Measurements from ENCODE around the gene RB1.
"Not testable (repeated sequence)": the region's sequence is repeated elsewhere in the genome, so short reads cannot be mapped to it uniquely, and the experiment has no call there.

Gene RB1

GRCh38 chr13:48299591-48299990 lies 4.0 kb upstream of the RB1 start:
- DNase-seq, result no peak

GRCh38 chr13:48302871-48303358 lies 636 bp upstream of the RB1 start:
- peak; percentile 28 for DNase-seq

DNA sequence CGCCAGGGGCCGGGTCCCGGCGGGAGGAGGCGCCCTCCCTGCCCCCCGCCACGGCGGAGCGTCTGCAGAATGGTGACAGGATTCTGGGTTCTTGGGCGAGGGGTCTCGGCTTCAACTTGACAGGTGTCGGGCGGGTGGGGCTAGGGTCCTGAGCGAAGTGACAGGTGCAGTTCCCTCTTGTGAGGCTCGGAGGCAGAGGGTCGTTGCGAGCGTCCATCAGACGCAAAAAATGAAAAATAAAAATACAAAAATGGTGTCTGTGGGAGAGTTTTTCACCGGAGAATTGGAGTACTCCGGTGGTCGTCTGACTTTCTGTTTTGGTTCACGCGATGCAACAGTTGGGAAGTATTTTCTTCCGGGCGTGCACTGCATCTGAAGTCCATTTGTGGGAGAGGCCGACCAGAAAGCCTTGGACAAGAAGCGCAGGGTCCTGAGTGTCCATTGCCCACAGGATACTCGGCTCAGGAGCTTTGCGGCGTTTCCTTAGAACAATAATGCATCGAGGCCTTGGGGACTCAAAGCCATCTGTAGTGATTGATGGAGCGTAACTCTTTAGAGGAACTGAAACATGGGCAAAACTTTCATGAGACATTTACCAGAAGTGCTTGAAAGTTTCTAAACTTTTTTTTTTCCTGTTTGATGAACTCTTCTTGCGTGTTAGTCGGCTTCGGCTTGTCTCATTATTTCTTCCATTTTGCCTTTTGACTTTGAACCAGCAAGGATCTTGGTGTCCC lies 759 bp downstream of the RB1 start:
- peak; percentile 79 for DNase-seq

GRCh38 chr13:48311223-48311622 lies 7.7 kb downstream of the RB1 start:
- no peak for DNase-seq

DNA sequence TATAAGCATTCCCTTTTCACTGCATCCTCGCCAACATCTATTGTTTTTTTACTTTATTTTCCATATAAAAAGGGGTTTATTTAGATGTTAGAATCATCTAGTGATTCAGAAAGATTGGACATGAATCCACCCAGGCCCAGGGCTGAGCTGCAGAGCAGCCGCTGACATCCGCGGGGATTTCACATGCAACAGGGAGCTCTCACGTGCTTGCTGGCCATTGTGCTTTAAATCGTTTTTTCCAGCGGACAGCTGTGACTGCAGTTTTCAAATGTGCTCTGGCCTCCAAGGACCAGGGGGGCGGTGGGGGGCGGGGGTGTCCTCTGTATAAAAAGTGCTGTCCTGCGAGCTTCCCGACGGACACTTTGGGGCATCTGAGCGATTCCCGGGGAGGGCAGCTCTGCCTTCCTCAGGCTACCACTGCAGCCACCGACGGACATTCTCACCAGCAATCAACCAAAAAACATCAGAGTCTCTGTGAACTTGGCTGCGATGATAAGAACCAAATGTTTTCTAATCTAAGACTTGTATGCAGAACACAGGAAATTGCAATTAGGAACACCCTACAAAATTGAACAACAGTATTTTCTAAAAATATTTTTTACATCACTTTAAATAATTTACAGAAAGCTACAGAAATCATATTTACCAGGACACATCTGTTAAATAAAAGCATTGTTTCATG lies 12.6 kb downstream of the RB1 start:
- DNase-seq, result no peak

DNA sequence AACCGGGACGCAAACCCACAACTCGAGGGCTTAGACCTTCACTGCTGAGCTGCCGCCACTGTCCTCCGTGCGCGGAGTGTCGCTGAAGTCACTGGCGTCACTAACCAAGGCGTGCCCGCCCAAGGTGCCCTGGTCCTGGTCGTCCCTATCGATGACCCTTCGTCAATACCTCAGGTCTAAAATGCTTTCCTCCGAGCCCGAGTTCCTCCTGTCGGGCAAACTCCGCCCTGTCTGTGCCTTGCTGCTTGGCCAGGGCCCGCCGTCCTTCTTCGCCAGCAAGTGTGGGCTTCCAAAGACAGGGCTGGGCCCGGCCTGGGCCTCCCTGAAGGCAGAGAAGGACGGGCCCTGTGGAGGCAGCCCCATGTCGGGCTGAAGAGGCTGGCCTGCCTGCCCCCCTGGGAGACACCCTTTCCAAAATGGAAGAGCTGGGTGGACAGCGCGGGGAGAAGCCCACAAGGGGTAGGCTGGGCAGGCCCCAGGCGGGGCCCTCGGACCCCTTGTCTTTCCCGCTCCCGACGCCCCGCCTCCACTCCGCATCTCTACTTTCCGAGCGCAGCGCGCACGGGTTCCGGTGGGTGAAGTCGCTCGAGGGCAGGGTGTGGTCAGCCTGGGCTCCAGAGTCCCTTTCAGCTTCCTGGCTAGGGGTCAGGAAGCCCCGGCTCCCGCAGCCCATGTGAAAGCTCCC lies 13.4 kb downstream of the RB1 start:
- DNase-seq, result no peak

GRCh38 chr13:48317511-48318376 lies 14.2 kb downstream of the RB1 start:
- DNase-seq, result no peak

DNA sequence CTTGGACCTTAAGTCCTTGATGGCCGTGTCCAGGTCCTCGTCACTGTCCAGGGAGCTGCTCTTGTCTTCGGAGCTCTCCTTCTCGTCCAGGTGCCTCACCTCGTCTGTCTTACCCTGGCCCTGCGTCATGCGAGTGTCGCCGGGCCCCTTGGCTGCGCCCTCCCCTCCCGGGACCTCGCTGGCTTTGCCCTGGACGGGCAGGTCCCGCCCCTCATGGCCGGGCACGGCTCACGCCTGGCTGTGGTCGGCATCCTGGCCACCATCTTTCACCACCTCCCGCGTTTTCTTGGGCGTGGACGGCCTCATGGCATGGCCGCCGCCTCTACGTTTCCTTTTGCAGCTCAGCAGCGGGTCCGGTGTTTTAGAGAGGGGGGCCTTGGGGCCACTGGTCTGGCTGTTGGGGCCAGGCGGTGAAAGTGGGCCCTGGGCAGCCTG lies 14.8 kb downstream of the RB1 start:
- no peak for DNase-seq

DNA sequence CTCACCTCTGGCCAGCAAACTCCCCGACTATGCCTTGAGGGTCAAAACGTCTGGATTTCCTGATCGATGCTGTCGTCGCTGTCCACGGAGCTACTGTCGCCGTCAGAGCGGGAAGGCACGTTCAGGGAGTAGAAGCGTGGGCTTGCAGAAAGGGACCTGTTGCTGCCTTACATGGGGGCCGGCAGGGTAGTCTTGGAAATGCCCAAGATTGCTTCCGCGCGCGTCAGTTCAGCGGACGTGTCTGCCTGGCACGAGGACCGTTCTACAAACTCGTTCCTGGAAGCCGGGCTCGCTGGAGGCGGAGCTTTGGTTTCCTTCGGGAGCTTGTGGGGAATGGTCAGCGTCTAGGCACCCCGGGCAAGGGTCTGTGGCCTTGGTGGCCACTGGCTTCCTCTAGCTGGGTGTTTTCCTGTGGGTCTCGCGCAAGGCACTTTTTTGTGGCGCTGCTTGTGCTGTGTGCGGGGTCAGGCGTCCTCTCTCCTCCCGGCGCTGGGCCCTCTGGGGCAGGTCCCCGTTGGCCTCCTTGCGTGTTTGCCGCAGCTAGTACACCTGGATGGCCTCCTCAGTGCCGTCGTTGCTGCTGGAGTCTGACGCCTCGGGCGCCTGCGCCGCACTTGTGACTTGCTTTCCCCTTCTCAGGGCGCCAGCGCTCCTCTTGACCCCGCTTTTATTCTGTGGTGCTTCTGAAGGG lies 15.4 kb downstream of the RB1 start:
- DNase-seq, result no peak

- DNase-seq, result no peak
Observed at GRCh38 chr13:48319531-48320398, 16.2 kb downstream of the RB1 start.

DNA sequence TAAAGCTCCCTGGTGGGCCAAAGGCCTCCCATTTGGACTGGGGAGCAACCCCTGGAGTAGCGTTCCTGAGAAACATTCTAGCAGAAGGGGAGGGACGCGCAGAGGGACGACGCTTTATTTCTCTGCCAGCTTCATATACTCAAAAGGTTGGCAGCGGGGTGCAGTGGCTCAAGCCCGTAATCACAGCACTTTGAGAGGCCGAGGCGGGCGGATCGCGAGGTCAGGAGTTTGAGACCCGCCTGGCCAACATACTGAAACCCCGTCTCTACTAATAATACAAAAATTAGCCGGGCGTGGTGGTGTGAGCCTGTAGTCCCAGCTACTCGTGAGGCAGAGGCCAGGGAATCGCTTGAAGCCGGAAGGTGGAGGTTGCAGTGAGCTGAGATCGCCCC lies 16.8 kb downstream of the RB1 start:
- no peak for DNase-seq

DNA sequence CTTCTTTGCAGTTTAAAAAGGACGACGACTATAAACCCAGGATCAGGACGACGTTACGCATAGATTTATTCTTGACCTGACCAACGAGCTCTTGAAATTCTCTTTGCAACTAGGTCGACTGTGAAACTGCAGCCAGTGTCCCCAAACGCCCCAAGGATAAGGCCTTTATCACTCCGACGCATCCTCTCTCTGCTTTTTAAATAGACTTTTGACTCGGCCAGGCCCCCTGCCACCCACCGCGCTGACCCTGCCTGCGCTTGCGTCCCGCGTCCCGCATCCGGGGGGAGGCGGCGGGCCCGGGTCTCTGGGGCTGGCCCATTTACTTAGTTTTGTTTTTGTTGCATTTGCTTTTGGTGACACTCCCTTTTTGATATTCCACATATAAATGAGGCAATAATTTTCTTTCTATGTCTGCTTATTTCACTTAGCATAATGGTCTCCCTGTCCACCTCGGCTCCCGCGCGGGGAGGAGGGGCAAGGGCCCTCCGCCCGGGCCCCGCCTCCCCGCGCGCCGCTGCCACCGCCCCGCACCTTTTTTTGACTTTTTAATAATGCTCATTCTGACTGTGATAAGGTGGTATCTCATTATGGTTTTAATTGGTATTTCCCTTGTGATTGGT lies 17.4 kb downstream of the RB1 start:
- DNase-seq, result no peak

GRCh38 chr13:48322294-48322693 lies 18.7 kb downstream of the RB1 start:
- no peak for DNase-seq

DNA sequence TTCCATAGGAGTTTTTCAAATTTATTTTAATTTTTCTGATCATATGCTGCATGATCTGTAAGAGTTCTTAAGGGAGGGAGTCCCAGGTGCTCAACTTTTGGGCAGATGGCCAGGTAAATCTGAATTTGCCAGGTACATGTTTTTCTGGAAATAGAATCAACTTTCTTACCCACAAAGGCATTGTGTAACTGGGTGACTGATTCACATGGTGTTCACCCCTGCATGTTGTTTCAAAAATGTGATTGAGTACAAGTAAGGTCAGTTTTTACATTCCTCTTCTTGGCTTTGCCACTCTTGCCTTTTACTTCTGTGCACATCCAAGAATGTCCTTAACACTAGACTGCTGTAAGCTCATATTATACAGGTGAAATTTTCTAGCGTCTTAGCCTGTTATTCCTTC lies 30.4 kb downstream of the RB1 start:
- DNase-seq, result peak; percentile 66

GRCh38 chr13:48334534-48335127 lies 31.1 kb downstream of the RB1 start:
- peak; percentile 35 for DNase-seq

DNA sequence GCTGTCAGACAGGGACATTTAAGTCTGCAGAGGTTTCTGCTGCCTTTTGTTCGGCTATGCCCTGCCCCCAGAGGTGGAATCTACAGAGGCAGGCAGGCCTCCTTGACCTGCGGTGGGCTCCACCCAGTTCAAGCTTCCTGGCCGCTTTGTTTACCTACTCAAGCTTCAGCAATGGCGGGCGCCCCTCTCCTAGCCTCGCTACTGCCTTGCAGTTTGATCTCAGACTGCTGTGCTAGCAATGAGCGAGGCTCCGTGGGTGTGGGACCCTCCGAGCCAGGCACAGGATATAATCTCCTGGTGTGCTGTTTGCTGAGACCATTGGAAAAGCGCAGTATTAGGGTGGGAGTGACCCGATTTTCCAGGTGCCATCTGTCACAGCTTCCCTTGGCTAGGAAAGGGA lies 35.6 kb downstream of the RB1 start:
- not testable (repeated sequence) for DNase-seq

- DNase-seq, result no peak
Observed at GRCh38 chr13:48344264-48344663, 40.7 kb downstream of the RB1 start.

DNA sequence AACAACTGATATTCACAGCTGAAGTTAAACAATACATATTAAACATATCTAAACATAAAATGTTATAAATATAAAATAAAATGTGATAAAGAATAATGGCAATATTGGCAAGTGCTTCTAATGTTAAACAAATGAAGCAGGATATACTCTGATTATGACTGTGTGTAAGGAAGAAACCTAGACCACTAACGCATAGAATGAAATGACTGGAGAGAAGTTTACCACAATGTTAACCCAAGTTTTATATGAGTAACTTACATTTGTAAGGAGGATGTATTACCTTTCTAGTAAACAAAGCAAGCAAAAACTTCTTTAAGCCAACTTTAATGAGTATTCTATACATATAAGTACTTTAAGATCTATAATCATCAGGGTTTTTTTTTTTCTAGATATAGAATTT lies 43.0 kb downstream of the RB1 start:
- DNase-seq, result no peak

DNA sequence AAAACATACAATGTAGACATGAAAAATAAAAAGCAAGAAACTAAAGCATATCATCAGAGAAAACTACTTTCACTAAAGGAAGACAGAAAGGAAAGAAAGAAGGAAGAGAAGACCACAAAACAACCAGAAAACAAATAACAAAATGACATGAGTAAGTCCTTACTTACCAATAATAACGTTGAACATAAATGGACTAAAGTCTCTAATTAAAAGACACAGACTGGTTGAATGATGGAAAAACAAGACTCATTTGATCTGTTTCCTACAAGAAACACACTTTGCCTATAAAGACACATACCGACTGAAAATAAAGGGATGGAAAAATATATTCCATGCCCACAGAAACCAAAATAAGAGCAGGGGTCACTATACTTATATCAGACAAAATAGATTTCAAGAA lies 46.0 kb downstream of the RB1 start:
- DNase-seq, result no peak

- no peak for DNase-seq
Observed at GRCh38 chr13:48353590-48353989, 50.0 kb downstream of the RB1 start.

All from RPMI8226 (cell line).